GM12892 (cell line): ENCODE measurements around the gene MYL11.

Source experiments
- POLR2A ChIP-seq: IDR thresholded peaks from 2 replicates; pipeline ENCODE4 v1.6.1; 2011; ENCODE audit warnings: low read depth, low read length, control low read depth
- POLR2AphosphoS5 ChIP-seq: IDR thresholded peaks from 2 replicates; pipeline ENCODE4 v1.6.1; 2011; ENCODE audit warnings: low read depth, low read length, control low read depth

GRCh38 chr16:30397776-30398660 lies 23.4 kb downstream of the MYL11 start:
- no peak for TF ChIP-seq POLR2A
- TF ChIP-seq POLR2AphosphoS5, result no peak
